IMR-90 (cell line): ENCODE data around the gene PDE11A. TPM values are rescaled to one million over a fixed set of nuclear protein-coding genes. Genes with fewer than 3 reads are reported as not detected.

Experiments used
- ATAC-seq: fragments of 200-7000 bp; cut with Tn5 transposase; 2 replicates; pipeline ENCODE4 v1.9.1; 2020; ENCODE audit warnings: low read depth, mild to moderate bottlenecking, moderate library complexity
- BruUV-seq: library from RNA; stranded (reverse); fragments of 400-500 nt; replicated peaks from 2 replicates; lab custom pipeline; 2021; lab: Mats Ljungman, UMichigan
- CTCF ChIA-PET: fragments of 300-600 bp; formaldehyde crosslinking; extraction: SDS; loops from one replicate; lab custom pipeline; 2021; ENCODE audit warnings: antibody characterized with exemption; lab: Yijun Ruan, JAX
- POLR2A ChIA-PET: fragments of 300-600 bp; sonication (Branson Sonifier 250); formaldehyde crosslinking; loops from one replicate; lab custom pipeline; 2022; ENCODE audit warnings: antibody characterized with exemption; ENCODE audit not compliant: unreplicated experiment; lab: Charles Lee
- DNase-seq: peaks from one replicate; pipeline ENCODE4 v3.0.0; 2013
- H2AFZ ChIP-seq: replicated peaks from 2 replicates; pipeline ENCODE3; 2013; ENCODE audit warnings: low read length, mild to moderate bottlenecking; ENCODE audit not compliant: poor library complexity
- H2AK5ac ChIP-seq: 2 replicates; pipeline ENCODE4 v1.6.1; 2013; ENCODE audit warnings: low read depth, low read length, inconsistent platforms
- H2AK9ac ChIP-seq: replicated peaks from 2 replicates; pipeline ENCODE3; 2013; ENCODE audit warnings: mild to moderate bottlenecking, low read depth, low read length, moderate library complexity; ENCODE audit not compliant: poor library complexity
- H2BK120ac ChIP-seq: 2 replicates; pipeline ENCODE4 v1.6.1; 2013; ENCODE audit warnings: low read depth, low read length, inconsistent platforms
- H2BK15ac ChIP-seq: 3 replicates; pipeline ENCODE4 v1.6.1; 2013; ENCODE audit warnings: low read depth, low read length, inconsistent platforms
- H2BK20ac ChIP-seq: 2 replicates; pipeline ENCODE4 v1.6.1; 2013; ENCODE audit warnings: low read depth, mild to moderate bottlenecking, inconsistent platforms, low read length, moderate library complexity
- H2BK5ac ChIP-seq: 2 replicates; pipeline ENCODE4 v1.6.1; 2013; ENCODE audit warnings: mild to moderate bottlenecking, low read depth, low read length, inconsistent platforms; ENCODE audit not compliant: poor library complexity, severe bottlenecking
- H3K14ac ChIP-seq: replicated peaks from 2 replicates; pipeline ENCODE4 v1.6.1; 2013; ENCODE audit warnings: low read depth, low read length, inconsistent platforms
- H3K18ac ChIP-seq: 2 replicates; pipeline ENCODE4 v1.6.1; 2013; ENCODE audit warnings: low read depth, low read length, control low read depth
- H3K23ac ChIP-seq: 2 replicates; pipeline ENCODE4 v1.6.1; 2013; ENCODE audit warnings: low read depth, low read length, inconsistent platforms
- H3K27ac ChIP-seq: 2 replicates; pipeline ENCODE4 v1.5.1; 2013; ENCODE audit warnings: mild to moderate bottlenecking, control low read depth, low read length; ENCODE audit not compliant: insufficient read depth
- H3K27me3 ChIP-seq: 2 replicates; pipeline ENCODE4 v1.6.1; 2013; ENCODE audit warnings: low read length; ENCODE audit not compliant: control insufficient read depth, insufficient read depth
- H3K36me3 ChIP-seq: 2 replicates; pipeline ENCODE4 v1.6.1; 2013; ENCODE audit warnings: low read length, mixed read lengths; ENCODE audit not compliant: control insufficient read depth, insufficient read depth
- H3K4ac ChIP-seq: 2 replicates; pipeline ENCODE4 v1.6.1; 2013; ENCODE audit warnings: low read depth, low read length, inconsistent platforms
- H3K4me1 ChIP-seq: 2 replicates; pipeline ENCODE4 v1.6.1; 2013; ENCODE audit warnings: low read length, mixed read lengths; ENCODE audit not compliant: control insufficient read depth, insufficient read depth
- H3K4me2 ChIP-seq: 2 replicates; pipeline ENCODE4 v1.6.1; 2013; ENCODE audit warnings: low read depth, mild to moderate bottlenecking, control low read depth, low read length, moderate library complexity
- H3K4me3 ChIP-seq: 2 replicates; pipeline ENCODE4 v1.5.1; 2013; ENCODE audit warnings: low read depth, mild to moderate bottlenecking, control low read depth, low read length, moderate library complexity; ENCODE audit not compliant: insufficient read depth
- H3K56ac ChIP-seq: 2 replicates; pipeline ENCODE4 v1.6.1; 2013; ENCODE audit warnings: low read length, inconsistent platforms; ENCODE audit not compliant: insufficient read depth; ENCODE audit errors: extremely low read depth
- H3K79me1 ChIP-seq, 2 experiments: 2 replicates each; pipeline ENCODE4 v1.6.1; 2013; ENCODE audit warnings: low read length in 2 of 2, inconsistent platforms in 1 of 2, low read depth in 1 of 2
- H3K9ac ChIP-seq: 2 replicates; pipeline ENCODE4 v1.6.1; 2013; ENCODE audit warnings: low read depth, low read length, control low read depth
- H3K9me1 ChIP-seq: 2 replicates; pipeline ENCODE4 v1.6.1; 2013; ENCODE audit warnings: low read length, inconsistent platforms; ENCODE audit not compliant: insufficient read depth
- H3K9me3 ChIP-seq: 2 replicates; pipeline ENCODE4 v1.6.1; 2013; ENCODE audit warnings: low read length; ENCODE audit not compliant: control insufficient read depth, insufficient read depth
- H4K20me1 ChIP-seq: 2 replicates; pipeline ENCODE4 v1.6.1; 2013; ENCODE audit warnings: low read length, inconsistent platforms; ENCODE audit not compliant: insufficient read depth
- H4K5ac ChIP-seq: 2 replicates; pipeline ENCODE4 v1.6.1; 2013; ENCODE audit warnings: mild to moderate bottlenecking, low read depth, low read length, control low read depth
- H4K8ac ChIP-seq, 2 experiments: 2 replicates each; pipeline ENCODE4 v1.6.1; 2013; ENCODE audit warnings: low read depth in 2 of 2, low read length in 2 of 2, control low read depth in 1 of 2, inconsistent platforms in 1 of 2
- H4K91ac ChIP-seq: 2 replicates; pipeline ENCODE4 v1.6.1; 2013; ENCODE audit warnings: low read depth, low read length, inconsistent platforms; ENCODE audit not compliant: insufficient read depth
- BHLHE40 ChIP-seq: fragments of 150-350 bp; IDR thresholded peaks from 2 replicates; pipeline ENCODE4 v1.6.1; 2016; ENCODE audit warnings: mild to moderate bottlenecking, low read depth, low read length
- CEBPB ChIP-seq: IDR thresholded peaks from 2 replicates; pipeline ENCODE4 v1.6.1; 2012; ENCODE audit warnings: low read depth, low read length, improper control_type of control experiment
- CHD1 ChIP-seq: IDR thresholded peaks from 2 replicates; pipeline ENCODE4 v1.6.1; 2012; ENCODE audit warnings: low read depth, low read length, improper control_type of control experiment
- FOS ChIP-seq: fragments of 150-350 bp; IDR thresholded peaks from 2 replicates; pipeline ENCODE4 v1.6.1; 2016; ENCODE audit warnings: low read depth, low read length
- MAFK ChIP-seq: IDR thresholded peaks from 2 replicates; pipeline ENCODE4 v1.6.1; 2012; ENCODE audit warnings: low read depth, low read length, improper control_type of control experiment
- MAZ ChIP-seq: IDR thresholded peaks from 2 replicates; pipeline ENCODE4 v1.6.1; 2012; ENCODE audit warnings: low read depth, mild to moderate bottlenecking, low read length, improper control_type of control experiment, moderate library complexity, borderline replicate concordance
- NFE2L2 ChIP-seq: fragments of 150-350 bp; IDR thresholded peaks from 2 replicates; pipeline ENCODE4 v1.6.1; 2016; ENCODE audit warnings: low read depth, mild to moderate bottlenecking, low read length
- POLR2A ChIP-seq: IDR thresholded peaks from 2 replicates; pipeline ENCODE4 v1.6.1; 2012; ENCODE audit warnings: mild to moderate bottlenecking, low read depth, low read length
- RCOR1 ChIP-seq: IDR thresholded peaks from 2 replicates; pipeline ENCODE4 v1.6.1; 2012; ENCODE audit warnings: mild to moderate bottlenecking, low read length, improper control_type of control experiment; ENCODE audit not compliant: insufficient replicate concordance
- RFX5 ChIP-seq: IDR thresholded peaks from 2 replicates; pipeline ENCODE4 v1.8.0; 2012; ENCODE audit warnings: low read depth, mild to moderate bottlenecking, low read length, moderate library complexity
- SMC3 ChIP-seq: fragments of 150-350 bp; IDR thresholded peaks from 2 replicates; pipeline ENCODE4 v1.6.1; 2016; ENCODE audit warnings: low read depth, mild to moderate bottlenecking, antibody characterized with exemption, low read length, moderate library complexity
- dilution Hi-C: fragments of 300-500 bp; cut with HindIII; formaldehyde crosslinking; loops from one replicate; pipeline ENCODE4 v1.14.3; 2018; ENCODE audit warnings: low sequenced_read_pairs; ENCODE audit not compliant: unreplicated experiment
- in situ Hi-C: fragments of 300-500 bp; cut with MboI; formaldehyde crosslinking; loops from 3 replicates; pipeline ENCODE4 v1.14.3; 2019; ENCODE audit warnings: low sequenced_read_pairs, inconsistent platforms, mixed read lengths
- intact Hi-C: fragments of 100-400 bp; cut with micrococcal nuclease; formaldehyde crosslinking; loops from 2 replicates; pipeline ENCODE4 v1.10.0; 2022
- polyA plus RNA-seq, 3 experiments: library from polyadenylated mRNA; depleted of rRNA; stranded (reverse); fragments of >200 nt; gene quantifications; 2 replicates each; pipeline ENCODE4 v1.2.3, GENCODE V29; 2012; ENCODE audit warnings: low replicate concordance in 1 of 3
- total RNA-seq: library from RNA; depleted of rRNA; stranded (reverse); fragments of >200 nt; gene quantifications from 2 replicates; pipeline ENCODE4 v1.2.3, GENCODE V29; 2012
- TF ChIP-seq, protein P1 (sequence below): fragments of 150-350 bp; IDR thresholded peaks from 2 replicates; pipeline ENCODE4 v1.6.1; 2017; ENCODE audit warnings: mild to moderate bottlenecking, antibody characterized with exemption, low read length, low read depth
- TF ChIP-seq, protein P2 (sequence below): conservative IDR thresholded peaks from 2 replicates; pipeline ENCODE4 v1.5.1; 2012; ENCODE audit warnings: mild to moderate bottlenecking, low read depth, low read length, improper control_type of control experiment
- TF ChIP-seq, protein P3 (sequence below): fragments of 150-350 bp; IDR thresholded peaks from 2 replicates; pipeline ENCODE4 v1.6.1; 2016; ENCODE audit warnings: low read depth, mild to moderate bottlenecking, low read length, moderate library complexity, borderline replicate concordance

PDE11A gene
- total and polyA plus RNA-seq, 2 of the 4 experiments (the other 2 are of a cell fraction): 0.21 to 0.72 TPM

DNA sequence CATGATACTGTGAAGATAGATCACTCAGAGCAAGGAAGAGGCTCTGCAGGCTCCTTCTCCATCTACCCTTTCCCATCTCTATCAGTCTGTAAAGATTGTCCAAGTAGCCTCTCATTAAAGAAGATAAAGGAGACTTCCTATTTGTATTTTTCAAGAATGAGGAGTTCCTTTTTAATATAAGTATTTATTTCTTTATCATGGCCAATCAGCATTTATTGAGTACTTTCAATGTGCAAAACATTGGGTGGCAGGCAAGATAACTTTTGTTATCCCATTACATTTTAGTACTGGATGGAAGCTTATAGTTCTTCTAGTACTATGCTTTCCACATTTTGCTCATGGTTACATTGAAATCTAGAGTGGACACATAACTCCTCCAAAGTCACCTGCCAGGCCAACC lies 3.6 kb upstream of the PDE11A start:
- dilution Hi-C loops: no loop called here
- H3K9me3 ChIP-seq: no peaks in the 10 kb centered on the region
- no peak overlapping the region for H4K8ac ChIP-seq
- no TSS peak for BruUV-seq
- H3K4me2 ChIP-seq: no peak overlapping the region
- H2BK120ac ChIP-seq: no peak overlapping the region
- no peak overlapping the region for H2BK15ac ChIP-seq
- CTCF ChIA-PET: no interaction called here
- H2AK9ac ChIP-seq: no peak overlapping the region
- no peak overlapping the region for H4K5ac ChIP-seq
- no peak for TF ChIP-seq MAZ
- no peak for TF ChIP-seq RFX5
- no peak for TF ChIP-seq CEBPB
- TF ChIP-seq, protein P1, sequence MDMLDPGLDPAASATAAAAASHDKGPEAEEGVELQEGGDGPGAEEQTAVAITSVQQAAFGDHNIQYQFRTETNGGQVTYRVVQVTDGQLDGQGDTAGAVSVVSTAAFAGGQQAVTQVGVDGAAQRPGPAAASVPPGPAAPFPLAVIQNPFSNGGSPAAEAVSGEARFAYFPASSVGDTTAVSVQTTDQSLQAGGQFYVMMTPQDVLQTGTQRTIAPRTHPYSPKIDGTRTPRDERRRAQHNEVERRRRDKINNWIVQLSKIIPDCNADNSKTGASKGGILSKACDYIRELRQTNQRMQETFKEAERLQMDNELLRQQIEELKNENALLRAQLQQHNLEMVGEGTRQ: no peak
- TF ChIP-seq CHD1: no peak
- TF ChIP-seq BHLHE40: no peak
- TF ChIP-seq, protein P2, sequence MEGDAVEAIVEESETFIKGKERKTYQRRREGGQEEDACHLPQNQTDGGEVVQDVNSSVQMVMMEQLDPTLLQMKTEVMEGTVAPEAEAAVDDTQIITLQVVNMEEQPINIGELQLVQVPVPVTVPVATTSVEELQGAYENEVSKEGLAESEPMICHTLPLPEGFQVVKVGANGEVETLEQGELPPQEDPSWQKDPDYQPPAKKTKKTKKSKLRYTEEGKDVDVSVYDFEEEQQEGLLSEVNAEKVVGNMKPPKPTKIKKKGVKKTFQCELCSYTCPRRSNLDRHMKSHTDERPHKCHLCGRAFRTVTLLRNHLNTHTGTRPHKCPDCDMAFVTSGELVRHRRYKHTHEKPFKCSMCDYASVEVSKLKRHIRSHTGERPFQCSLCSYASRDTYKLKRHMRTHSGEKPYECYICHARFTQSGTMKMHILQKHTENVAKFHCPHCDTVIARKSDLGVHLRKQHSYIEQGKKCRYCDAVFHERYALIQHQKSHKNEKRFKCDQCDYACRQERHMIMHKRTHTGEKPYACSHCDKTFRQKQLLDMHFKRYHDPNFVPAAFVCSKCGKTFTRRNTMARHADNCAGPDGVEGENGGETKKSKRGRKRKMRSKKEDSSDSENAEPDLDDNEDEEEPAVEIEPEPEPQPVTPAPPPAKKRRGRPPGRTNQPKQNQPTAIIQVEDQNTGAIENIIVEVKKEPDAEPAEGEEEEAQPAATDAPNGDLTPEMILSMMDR: no peak
- no peak for TF ChIP-seq POLR2A
- TF ChIP-seq, protein P3, sequence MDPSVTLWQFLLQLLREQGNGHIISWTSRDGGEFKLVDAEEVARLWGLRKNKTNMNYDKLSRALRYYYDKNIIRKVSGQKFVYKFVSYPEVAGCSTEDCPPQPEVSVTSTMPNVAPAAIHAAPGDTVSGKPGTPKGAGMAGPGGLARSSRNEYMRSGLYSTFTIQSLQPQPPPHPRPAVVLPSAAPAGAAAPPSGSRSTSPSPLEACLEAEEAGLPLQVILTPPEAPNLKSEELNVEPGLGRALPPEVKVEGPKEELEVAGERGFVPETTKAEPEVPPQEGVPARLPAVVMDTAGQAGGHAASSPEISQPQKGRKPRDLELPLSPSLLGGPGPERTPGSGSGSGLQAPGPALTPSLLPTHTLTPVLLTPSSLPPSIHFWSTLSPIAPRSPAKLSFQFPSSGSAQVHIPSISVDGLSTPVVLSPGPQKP: no peak
- no peak for TF ChIP-seq RCOR1
- no peak for TF ChIP-seq FOS
- TF ChIP-seq NFE2L2: no peak
- TF ChIP-seq MAFK: no peak
- TF ChIP-seq SMC3: no peak
- no peaks in the 10 kb centered on the region for H3K36me3 ChIP-seq
- H3K4me1 ChIP-seq: peaks cover 2% of the 10 kb centered on the region; the same call in 1 of the 2 replicates
- intact Hi-C loops: no loop called here
- in situ Hi-C loops: no loop called here
- H2AFZ ChIP-seq: no peak overlapping the region
- no peaks in the 10 kb centered on the region for H4K20me1 ChIP-seq
- H3K18ac ChIP-seq: no peak overlapping the region
- POLR2A ChIA-PET: no interaction called here
- H2AK5ac ChIP-seq: no peak overlapping the region
- H3K27me3 ChIP-seq: peaks cover 3% of the 10 kb centered on the region; the same call in 1 of the 2 replicates
- no peak overlapping the region for H2BK5ac ChIP-seq
- H3K4ac ChIP-seq: no peak overlapping the region
- H3K14ac ChIP-seq: no peak overlapping the region
- DNase-seq: no peak
- H3K23ac ChIP-seq: no peak overlapping the region
- no peak overlapping the region for H3K9ac ChIP-seq
- H3K79me1 ChIP-seq: no peaks in the 10 kb centered on the region
- no peak for ATAC-seq
- H3K27ac ChIP-seq: no peak overlapping the region
- H3K9me1 ChIP-seq: no peaks in the 10 kb centered on the region
- H3K4me3 ChIP-seq: no peak overlapping the region
- H4K91ac ChIP-seq: no peak overlapping the region
- H3K56ac ChIP-seq: no peak overlapping the region
- H2BK20ac ChIP-seq: no peak overlapping the region
